SK-N-SH treated with all-trans-retinoic acid at 6 μM for 48 hours (cell line): ENCODE data around the gene INPP5J.

Source experiments
- ESRRG ChIP-seq: fragments of 250-450 bp; sonication (Bioruptor Pico); IDR thresholded peaks from 2 replicates; pipeline ENCODE4 v1.6.1; 2021; ENCODE audit warnings: mild to moderate bottlenecking
- ISL1 ChIP-seq: fragments of 250-450 bp; sonication (Bioruptor Pico); IDR thresholded peaks from 2 replicates; pipeline ENCODE4 v2.1.2; 2022; ENCODE audit warnings: mild to moderate bottlenecking, moderate library complexity
- OSR1 ChIP-seq: fragments of 250-450 bp; sonication (Bioruptor Pico); IDR thresholded peaks from 2 replicates; pipeline ENCODE4 v1.8.0; 2022; ENCODE audit warnings: moderate library complexity, mild to moderate bottlenecking, inconsistent platforms
- PATZ1 ChIP-seq: fragments of 250-450 bp; sonication (Bioruptor Pico); IDR thresholded peaks from 2 replicates; pipeline ENCODE4 v1.8.0; 2020; ENCODE audit warnings: mild to moderate bottlenecking, moderate library complexity, borderline replicate concordance
- RARB ChIP-seq: fragments of 250-450 bp; sonication (Bioruptor Pico); IDR thresholded peaks from 2 replicates; pipeline ENCODE4 v1.8.0; 2021; ENCODE audit warnings: mild to moderate bottlenecking, moderate library complexity
- ZC3H10 ChIP-seq: fragments of 250-450 bp; sonication (Bioruptor Pico); IDR thresholded peaks from 2 replicates; pipeline ENCODE4 v1.5.1; 2021; ENCODE audit warnings: mild to moderate bottlenecking, moderate library complexity
- ZFP30 ChIP-seq: fragments of 450-650 bp; formaldehyde crosslinking; IDR thresholded peaks from 2 replicates; pipeline ENCODE4 v1.5.0; 2022; ENCODE audit warnings: mild to moderate bottlenecking, moderate library complexity
- TF ChIP-seq, protein P1 (sequence below): fragments of 250-450 bp; sonication (Bioruptor Pico); IDR thresholded peaks from 2 replicates; pipeline ENCODE4 v1.5.0; 2020; ENCODE audit warnings: mild to moderate bottlenecking, moderate library complexity

- TF ChIP-seq RARB (no peak), ZC3H10 (CRISPR knock-in tag) (no peak), PATZ1 (no peak), OSR1 (CRISPR knock-in tag) (no peak), ISL1 (no peak), ESRRG (CRISPR knock-in tag) (no peak), ZFP30 (no peak)
- TF ChIP-seq, protein P1, sequence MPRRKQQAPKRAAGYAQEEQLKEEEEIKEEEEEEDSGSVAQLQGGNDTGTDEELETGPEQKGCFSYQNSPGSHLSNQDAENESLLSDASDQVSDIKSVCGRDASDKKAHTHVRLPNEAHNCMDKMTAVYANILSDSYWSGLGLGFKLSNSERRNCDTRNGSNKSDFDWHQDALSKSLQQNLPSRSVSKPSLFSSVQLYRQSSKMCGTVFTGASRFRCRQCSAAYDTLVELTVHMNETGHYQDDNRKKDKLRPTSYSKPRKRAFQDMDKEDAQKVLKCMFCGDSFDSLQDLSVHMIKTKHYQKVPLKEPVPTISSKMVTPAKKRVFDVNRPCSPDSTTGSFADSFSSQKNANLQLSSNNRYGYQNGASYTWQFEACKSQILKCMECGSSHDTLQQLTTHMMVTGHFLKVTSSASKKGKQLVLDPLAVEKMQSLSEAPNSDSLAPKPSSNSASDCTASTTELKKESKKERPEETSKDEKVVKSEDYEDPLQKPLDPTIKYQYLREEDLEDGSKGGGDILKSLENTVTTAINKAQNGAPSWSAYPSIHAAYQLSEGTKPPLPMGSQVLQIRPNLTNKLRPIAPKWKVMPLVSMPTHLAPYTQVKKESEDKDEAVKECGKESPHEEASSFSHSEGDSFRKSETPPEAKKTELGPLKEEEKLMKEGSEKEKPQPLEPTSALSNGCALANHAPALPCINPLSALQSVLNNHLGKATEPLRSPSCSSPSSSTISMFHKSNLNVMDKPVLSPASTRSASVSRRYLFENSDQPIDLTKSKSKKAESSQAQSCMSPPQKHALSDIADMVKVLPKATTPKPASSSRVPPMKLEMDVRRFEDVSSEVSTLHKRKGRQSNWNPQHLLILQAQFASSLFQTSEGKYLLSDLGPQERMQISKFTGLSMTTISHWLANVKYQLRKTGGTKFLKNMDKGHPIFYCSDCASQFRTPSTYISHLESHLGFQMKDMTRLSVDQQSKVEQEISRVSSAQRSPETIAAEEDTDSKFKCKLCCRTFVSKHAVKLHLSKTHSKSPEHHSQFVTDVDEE (CRISPR knock-in tag) = no peak
These were observed 481 bp downstream of the INPP5J start for GRCh38 chr22:31123292-31123602.
